SK-N-MC (cell line): ENCODE data around the gene FAM20C.

ENCODE experiments used
- EZH2 ChIP-seq: fragments of 200-600 bp; sonication (generic); IDR thresholded peaks from one replicate; pipeline ENCODE4 v1.6.1; 2017; ENCODE audit warnings: antibody characterized with exemption
- POLR2AphosphoS5 ChIP-seq: IDR thresholded peaks from 2 replicates; pipeline ENCODE4 v1.6.1; 2012; ENCODE audit warnings: mild to moderate bottlenecking, low read depth, low read length, borderline replicate concordance

DNA sequence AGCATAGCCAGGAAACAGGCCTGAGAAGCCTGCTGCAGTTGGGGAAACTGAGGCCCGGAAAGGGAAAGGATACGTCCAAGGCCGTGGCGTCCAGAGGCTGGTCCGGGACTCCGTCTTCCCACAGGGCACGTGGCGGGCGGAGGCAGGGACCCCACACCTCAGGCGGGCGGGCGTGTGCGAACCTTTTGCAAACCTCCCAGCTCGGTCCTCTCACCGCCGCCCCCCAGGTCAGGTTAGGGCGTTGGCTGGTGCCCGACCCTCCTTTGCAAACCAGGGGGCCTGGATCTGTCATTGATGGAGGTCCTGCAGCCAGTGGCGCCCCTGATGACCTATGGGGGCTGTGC, 19.3 kb downstream of the FAM20C start:
- TF ChIP-seq POLR2AphosphoS5, result no peak
- TF ChIP-seq EZH2, result no peak
